Adrenal gland (tissue), 12 donors: ENCODE measurements around the gene ZNF549. TPM values are rescaled to one million over a fixed set of nuclear protein-coding genes. Genes with fewer than 3 reads are reported as not detected.

Source experiments
- DNase-seq, 7 donors: peaks; one replicate each; pipeline ENCODE4 v3.0.0-alpha.2; 2019 to 2020
- H3K27ac ChIP-seq, 5 donors: fragments of 200-600 bp; sonication (generic) in 4 of 5; 1 replicate in 3 of 5; 2 replicates in 2 of 5; pipeline versions ENCODE4 v1.5.1 to v1.8.0; 2016 to 2020; ENCODE audit warnings: mild to moderate bottlenecking in 1 of 5
- H3K27me3 ChIP-seq: fragments of 200-600 bp; 2 replicates; pipeline ENCODE4 v1.8.0; 2021
- H3K36me3 ChIP-seq, 2 donors: fragments of 200-600 bp; replicated peaks in 1 of 2; 1 replicate in 1 of 2; 2 replicates in 1 of 2; pipeline versions ENCODE4 v1.5.1 to v1.8.0; 2018 to 2022
- H3K4me1 ChIP-seq, 2 donors: fragments of 200-600 bp; replicated peaks in 1 of 2; 1 replicate in 1 of 2; 2 replicates in 1 of 2; pipeline versions ENCODE4 v1.5.1 to v1.8.0; 2018 to 2021
- H3K4me3 ChIP-seq, 4 donors: fragments of 200-600 bp; sonication (generic) in 3 of 4; one replicate each; pipeline ENCODE4 v1.5.1; 2016 to 2018
- H3K9me3 ChIP-seq, 3 donors: fragments of 200-600 bp; sonication (generic) in 1 of 3; replicated peaks in 1 of 3; 1 replicate in 2 of 3; 2 replicates in 1 of 3; pipeline versions ENCODE4 v1.5.1 to v1.8.0; 2016 to 2021
- POLR2A ChIP-seq, 2 donors: fragments of 450-650 bp; IDR thresholded peaks; one replicate each; pipeline ENCODE4 v1.6.1; 2017; ENCODE audit warnings: antibody characterized with exemption in 2 of 2, mild to moderate bottlenecking in 2 of 2, moderate library complexity in 1 of 2
- WGBS, 4 donors: extraction: QIAGEN DNeasy Blood & Tissue Kit in 2 of 4; methylation state at CpG; one replicate each; pipeline versions ENCODE4 v1.1.5 to v1.1.7; 2013 to 2017; 5-methylcytosine and 5-hydroxymethylcytosine counted together
- intact Hi-C, 2 donors: fragments of 100-400 bp; cut with DNase I; formaldehyde crosslinking; loops; one replicate each; pipeline versions ENCODE4 v1.14.1 to v1.15.0; 2022 to 2023
- polyA plus RNA-seq, 3 donors: library from polyadenylated mRNA; stranded (reverse); fragments of 200-250 nt in 2 of 3; fragments of 350-450 nt in 1 of 3; fragmentation: Illumina TruSeq in 1 of 3; extraction: RNeasy Lipid Tissue Mini Kit (QIAGEN cat#74804) in 1 of 3; gene quantifications; one replicate each; pipeline ENCODE4 v1.2.3, GENCODE V29; 2013 to 2014
- total RNA-seq, 9 donors: library from RNA; depleted of rRNA in 4 of 9; stranded (reverse); fragments of >200 nt in 4 of 9; fragments of 120-200 nt in 1 of 9; fragmentation: NEBNext Ultra II Directional in 1 of 9; extraction: Animal tissue kit (Norgen Biotek cat#: 25700) in 1 of 9; gene quantifications; one replicate each; pipeline versions ENCODE4 v1.1.0 to v1.2.4, GENCODE V29; 2013 to 2023
- TF ChIP-seq, protein P1 (sequence below), 6 experiments: fragments of 450-650 bp in 4 of 6; fragments of 200-600 bp in 2 of 6; sonication (generic) in 1 of 6; IDR thresholded peaks; 1 replicate in 5 of 6; 2 replicates in 1 of 6; pipeline versions ENCODE4 v1.5.1 to v1.8.0; 2016 to 2021; ENCODE audit warnings: antibody characterized with exemption in 6 of 6, mild to moderate bottlenecking in 2 of 6, moderate library complexity in 1 of 6
- donor health status: healthy with polysubstance abuse.
- donor health status: Bipolar disorder and iron deficiency.
- donor health status: DM: yes; HTN: yes; CAD: no.
- donor health status: DM: no; HTN: no; CAD: no.
- donor health status: DM: no; HTN: no; CAD: no.
- donor health status: DM: yes; HTN: yes; CAD: no.

The ZNF549 gene
- total and polyA plus RNA-seq, 12 donors: 2.7 to 7.9 (median 5.3) TPM

DNA sequence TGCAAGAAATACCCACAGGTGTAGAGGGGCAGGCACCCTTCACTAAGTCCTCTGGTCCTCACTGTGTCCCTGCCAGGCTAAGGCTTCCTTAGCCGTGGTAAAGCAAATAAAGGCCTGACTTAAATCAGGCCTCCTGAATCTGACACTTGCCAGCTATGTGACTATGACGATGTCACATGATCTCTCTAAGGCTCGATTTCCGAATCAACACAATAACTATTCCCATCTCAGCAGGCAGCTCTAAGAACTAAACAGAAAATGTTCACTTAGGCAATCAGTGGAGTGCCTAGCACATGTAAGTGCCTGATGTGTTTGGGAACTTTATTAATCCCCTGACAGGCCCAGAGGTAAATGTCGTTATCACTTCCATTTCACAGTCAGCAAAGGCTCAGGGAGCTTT lies 30.5 kb downstream of the ZNF549 start:
- TF ChIP-seq, protein P1, sequence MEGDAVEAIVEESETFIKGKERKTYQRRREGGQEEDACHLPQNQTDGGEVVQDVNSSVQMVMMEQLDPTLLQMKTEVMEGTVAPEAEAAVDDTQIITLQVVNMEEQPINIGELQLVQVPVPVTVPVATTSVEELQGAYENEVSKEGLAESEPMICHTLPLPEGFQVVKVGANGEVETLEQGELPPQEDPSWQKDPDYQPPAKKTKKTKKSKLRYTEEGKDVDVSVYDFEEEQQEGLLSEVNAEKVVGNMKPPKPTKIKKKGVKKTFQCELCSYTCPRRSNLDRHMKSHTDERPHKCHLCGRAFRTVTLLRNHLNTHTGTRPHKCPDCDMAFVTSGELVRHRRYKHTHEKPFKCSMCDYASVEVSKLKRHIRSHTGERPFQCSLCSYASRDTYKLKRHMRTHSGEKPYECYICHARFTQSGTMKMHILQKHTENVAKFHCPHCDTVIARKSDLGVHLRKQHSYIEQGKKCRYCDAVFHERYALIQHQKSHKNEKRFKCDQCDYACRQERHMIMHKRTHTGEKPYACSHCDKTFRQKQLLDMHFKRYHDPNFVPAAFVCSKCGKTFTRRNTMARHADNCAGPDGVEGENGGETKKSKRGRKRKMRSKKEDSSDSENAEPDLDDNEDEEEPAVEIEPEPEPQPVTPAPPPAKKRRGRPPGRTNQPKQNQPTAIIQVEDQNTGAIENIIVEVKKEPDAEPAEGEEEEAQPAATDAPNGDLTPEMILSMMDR (IDR thresholded peaks at IDR 0.05): no peak
- no peak for TF ChIP-seq POLR2A (IDR thresholded peaks at IDR 0.05)
- DNase-seq: no peak
- intact Hi-C loops: no loop called here
- Histone ChIP-seq H3K4me3 (no peak overlapping the region), H3K4me1 (peaks cover 4 to 16% of the 10 kb centered on the region in 2 donors), H3K27ac (no peak overlapping the region), H3K27me3 (no peaks in the 10 kb centered on the region), H3K36me3 (peaks cover 0 to 22% of the 10 kb centered on the region in 2 donors), H3K9me3 (no peaks in the 10 kb centered on the region)
- WGBS, 4 donors: 84 to 89% (median 86%) methylated on average over 5 of the region's 5 CpGs

DNA sequence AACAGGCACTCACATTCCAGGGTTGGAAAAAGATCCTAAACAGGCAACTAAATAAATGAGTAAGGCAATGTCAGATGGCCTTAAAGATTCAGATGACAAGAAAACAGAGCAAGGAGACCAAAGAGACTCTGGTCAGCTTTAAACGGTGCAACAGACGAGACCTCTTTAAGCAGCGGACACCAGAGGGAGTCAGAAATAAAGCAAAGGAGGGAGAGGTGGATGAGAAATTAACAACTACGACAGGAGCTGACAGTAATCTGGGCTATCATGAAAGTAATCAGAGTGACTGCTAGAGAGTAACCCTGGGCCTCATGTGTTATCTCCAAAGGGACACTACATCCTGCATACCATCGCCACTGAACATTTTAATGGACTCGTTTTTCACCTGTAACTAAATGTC lies 31.4 kb downstream of the ZNF549 start:
- intact Hi-C loops: no loop called here
- no peaks in the 10 kb centered on the region for H3K9me3 ChIP-seq
- H3K27ac ChIP-seq: peak overlapping the region in 1 of 5 donors; percentile 75
- no peaks in the 10 kb centered on the region for H3K27me3 ChIP-seq
- 20 to 34% (median 27%) methylated on average over 6 of the region's 6 CpGs for WGBS, 4 donors
- peaks cover 4 to 16% of the 10 kb centered on the region in 2 donors for H3K4me1 ChIP-seq
- peak overlapping the region in 3 of 4 donors; percentile 29 to 96 (median 87) for H3K4me3 ChIP-seq
- TF ChIP-seq POLR2A (IDR thresholded peaks at IDR 0.05): no peak
- TF ChIP-seq, protein P1 (IDR thresholded peaks at IDR 0.05): no peak
- no peak for DNase-seq
- H3K36me3 ChIP-seq: peaks cover 0 to 22% of the 10 kb centered on the region in 2 donors

DNA sequence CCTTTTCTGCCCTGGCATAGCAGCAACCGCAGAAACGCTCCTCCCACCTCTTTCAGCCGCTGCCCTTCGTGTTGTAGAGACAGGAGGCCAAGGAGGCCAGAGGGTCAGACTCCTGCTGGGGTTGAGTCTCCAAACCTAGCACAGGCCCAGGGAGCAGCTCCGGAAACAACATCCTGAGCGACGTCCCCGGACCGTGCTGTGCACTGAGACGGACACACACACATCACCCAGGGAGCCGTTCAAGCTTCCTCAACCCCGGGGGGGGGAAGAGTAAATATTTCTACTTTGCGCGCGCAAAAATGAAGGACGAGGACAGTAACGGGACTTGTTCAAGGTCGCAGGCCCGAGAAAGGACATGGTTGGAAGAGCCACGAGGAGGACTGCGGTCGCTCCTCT lies 31.9 kb downstream of the ZNF549 start:
- WGBS, 4 donors: 0 to 1% (median 0%) methylated on average over 19 to 22 of the region's 22 CpGs
- Histone ChIP-seq H3K4me1 (peaks cover 4 to 16% of the 10 kb centered on the region in 2 donors), H3K27me3 (no peaks in the 10 kb centered on the region), H3K27ac (peak overlapping the region in 4 of 5 donors; percentile 12 to 75 (median 58)), H3K9me3 (no peaks in the 10 kb centered on the region), H3K4me3 (peak overlapping the region; percentile 29 to 96 (median 68)), H3K36me3 (peaks cover 0 to 19% of the 10 kb centered on the region in 2 donors)
- DNase-seq: peak in 6 of 7 donors; percentile 19 to 57 (median 30)
- intact Hi-C loops: no loop called here
- TF ChIP-seq, protein P1 (IDR thresholded peaks at IDR 0.05): no peak
- TF ChIP-seq POLR2A (IDR thresholded peaks at IDR 0.05): no peak

DNA sequence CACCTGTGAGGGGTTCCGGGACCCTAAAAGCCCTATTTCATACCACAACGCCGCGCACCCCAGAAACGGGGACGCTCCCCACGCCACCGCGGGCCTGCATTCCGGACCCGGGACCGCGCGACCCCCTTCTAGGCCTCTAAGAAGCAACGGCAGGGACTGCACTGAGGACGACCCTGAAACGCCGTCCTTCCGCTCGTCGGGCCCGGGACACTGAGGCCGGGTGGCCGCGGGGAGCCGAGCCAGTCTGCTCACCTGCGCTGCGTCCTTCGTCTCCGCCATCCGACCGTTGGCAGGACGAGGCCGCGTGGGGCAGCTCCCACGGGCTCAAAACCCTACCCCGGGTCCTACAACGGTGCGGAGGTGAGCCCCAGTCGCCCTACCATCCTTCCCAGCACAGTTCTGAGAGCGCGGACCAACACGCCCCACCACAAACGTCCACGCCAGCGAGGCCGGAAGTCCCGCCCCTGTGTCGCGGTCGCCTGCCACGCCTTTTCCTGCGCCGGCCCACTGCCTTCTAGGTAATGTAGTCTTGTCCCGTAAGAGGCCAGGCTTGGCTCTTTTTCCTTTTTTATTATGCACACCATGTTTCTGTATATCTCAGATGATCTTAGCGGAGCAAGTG lies 32.4 kb downstream of the ZNF549 start, which contains the start of gene ZNF550:
TSS of gene ZNF550 (minus strand) at position 460 of the 622 bp plus-strand sequence. CDS start at position 279, 181 bp downstream.
- Histone ChIP-seq H3K4me1 (peaks cover 4 to 16% of the 10 kb centered on the region in 2 donors), H3K27ac (peak within 1 kb of the TSS in 4 of 5 donors; percentile 12 to 75 (median 58)), H3K4me3 (peak within 1 kb of the TSS; percentile 29 to 96 (median 68)), H3K36me3 (peaks cover 0 to 14% of the 10 kb centered on the region in 2 donors), H3K9me3 (peaks cover 0 to 1% (median 0%) of the 10 kb centered on the region in 3 donors), H3K27me3 (no peaks in the 10 kb centered on the region)
- DNase-seq: peak; percentile 89 to 96 (median 92)
- intact Hi-C loops: no loop called here
- 0 to 1% (median 0%) methylated on average over 21 to 56 of the region's 56 CpGs for WGBS, 4 donors
- TF ChIP-seq, protein P1 (IDR thresholded peaks at IDR 0.05): no peak
- peak in 1 of 2 donors; percentile 50 for TF ChIP-seq POLR2A (IDR thresholded peaks at IDR 0.05)
